Smooth muscle cell (in vitro differentiated cells): ENCODE results near the gene EMILIN3. TPM values are rescaled to one million over a fixed set of nuclear protein-coding genes. Genes with fewer than 3 reads are reported as not detected.

Experiments used
- DNase-seq: peaks from one replicate; lab custom pipeline; 2025; ENCODE audit not compliant: unreplicated experiment; lab: John Stamatoyannopoulos, UW
- H2AFZ ChIP-seq: fragments of 200-600 bp; sonication (generic); 2 replicates; pipeline ENCODE4 v1.6.0; 2016; ENCODE audit warnings: antibody characterized with exemption, low read depth, mild to moderate bottlenecking
- H3F3A ChIP-seq: fragments of 200-600 bp; sonication (generic); 2 replicates; pipeline ENCODE4 v1.6.0; 2017; ENCODE audit warnings: antibody characterized with exemption, low read depth
- H3K27ac ChIP-seq: fragments of 200-600 bp; sonication (generic); 2 replicates; pipeline ENCODE4 v1.5.1; 2016; ENCODE audit warnings: low read depth, mild to moderate bottlenecking
- H3K27me3 ChIP-seq: fragments of 200-600 bp; sonication (generic); 2 replicates; pipeline ENCODE4 v1.6.1; 2016; ENCODE audit warnings: low read depth, mild to moderate bottlenecking
- H3K36me3 ChIP-seq: fragments of 200-600 bp; sonication (generic); 2 replicates; pipeline ENCODE4 v1.5.1; 2016; ENCODE audit warnings: low read depth
- H3K4me1 ChIP-seq: fragments of 200-600 bp; sonication (generic); 2 replicates; pipeline ENCODE4 v1.5.1; 2016; ENCODE audit warnings: low read depth
- H3K4me2 ChIP-seq: fragments of 200-600 bp; sonication (generic); 2 replicates; pipeline ENCODE4 v1.6.0; 2016; ENCODE audit warnings: mild to moderate bottlenecking
- H3K4me3 ChIP-seq: fragments of 200-600 bp; sonication (generic); 2 replicates; pipeline ENCODE4 v1.5.1; 2016; ENCODE audit warnings: mild to moderate bottlenecking
- H3K79me2 ChIP-seq: fragments of 200-600 bp; sonication (generic); 2 replicates; pipeline ENCODE4 v1.6.0; 2016; ENCODE audit warnings: low read depth, mild to moderate bottlenecking
- H3K9ac ChIP-seq: fragments of 200-600 bp; sonication (generic); 2 replicates; pipeline ENCODE4 v1.6.0; 2016; ENCODE audit warnings: low read depth
- H3K9me3 ChIP-seq: fragments of 200-600 bp; sonication (generic); replicated peaks from 2 replicates; pipeline ENCODE4 v1.5.1; 2016; ENCODE audit warnings: low read depth
- H4K20me1 ChIP-seq: fragments of 200-600 bp; sonication (generic); 2 replicates; pipeline ENCODE4 v1.6.0; 2016; ENCODE audit warnings: low read depth
- WGBS: methylation state at CpG from one replicate; pipeline ENCODE4 v1.1.7; 2016; ENCODE audit warnings: low lambda C conversion rate; 5-methylcytosine and 5-hydroxymethylcytosine counted together
- polyA plus RNA-seq: library from polyadenylated mRNA; unstranded; fragments of >200 nt; fragmentation: Nextera tagmentation; extraction: Ambion mirVana; gene quantifications from 2 replicates; pipeline ENCODE4 v1.2.1, GENCODE V29; 2016
- total RNA-seq: library from RNA; depleted of rRNA; stranded (reverse); fragments of >200 nt; gene quantifications from 2 replicates; pipeline ENCODE4 v1.2.3, GENCODE V29; 2014
- TF ChIP-seq, protein P1 (sequence below): fragments of 200-600 bp; sonication (generic); IDR thresholded peaks from 2 replicates; pipeline ENCODE4 v1.5.1; 2017; ENCODE audit warnings: borderline replicate concordance, mild to moderate bottlenecking, antibody characterized with exemption; ENCODE audit not compliant: insufficient read depth, poor library complexity, severe bottlenecking

The EMILIN3 gene
- total and polyA plus RNA-seq, 2 experiments from 2014 or later, result 0.18 to 0.36 TPM

GRCh38 chr20:41364236-41364855, 2.3 kb downstream of the EMILIN3 start:
- Histone ChIP-seq H3K9me3 (no peaks in the 10 kb centered on the region), H3K4me1 (peaks cover 6% of the 10 kb centered on the region), H3K36me3 (no peaks in the 10 kb centered on the region), H3K27me3 (peaks cover 39% of the 10 kb centered on the region), H3K9ac (no peak overlapping the region), H3K4me3 (no peak overlapping the region), H3K27ac (no peak overlapping the region), H2AFZ (no peak overlapping the region), H3K79me2 (no peaks in the 10 kb centered on the region), H3F3A (no peaks in the 10 kb centered on the region), H3K4me2 (no peak overlapping the region), H4K20me1 (no peaks in the 10 kb centered on the region)
- no peak for DNase-seq
- TF ChIP-seq, protein P1, sequence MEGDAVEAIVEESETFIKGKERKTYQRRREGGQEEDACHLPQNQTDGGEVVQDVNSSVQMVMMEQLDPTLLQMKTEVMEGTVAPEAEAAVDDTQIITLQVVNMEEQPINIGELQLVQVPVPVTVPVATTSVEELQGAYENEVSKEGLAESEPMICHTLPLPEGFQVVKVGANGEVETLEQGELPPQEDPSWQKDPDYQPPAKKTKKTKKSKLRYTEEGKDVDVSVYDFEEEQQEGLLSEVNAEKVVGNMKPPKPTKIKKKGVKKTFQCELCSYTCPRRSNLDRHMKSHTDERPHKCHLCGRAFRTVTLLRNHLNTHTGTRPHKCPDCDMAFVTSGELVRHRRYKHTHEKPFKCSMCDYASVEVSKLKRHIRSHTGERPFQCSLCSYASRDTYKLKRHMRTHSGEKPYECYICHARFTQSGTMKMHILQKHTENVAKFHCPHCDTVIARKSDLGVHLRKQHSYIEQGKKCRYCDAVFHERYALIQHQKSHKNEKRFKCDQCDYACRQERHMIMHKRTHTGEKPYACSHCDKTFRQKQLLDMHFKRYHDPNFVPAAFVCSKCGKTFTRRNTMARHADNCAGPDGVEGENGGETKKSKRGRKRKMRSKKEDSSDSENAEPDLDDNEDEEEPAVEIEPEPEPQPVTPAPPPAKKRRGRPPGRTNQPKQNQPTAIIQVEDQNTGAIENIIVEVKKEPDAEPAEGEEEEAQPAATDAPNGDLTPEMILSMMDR, result no peak
- 90% methylated on average over 13 of the region's 13 CpGs for WGBS

- Histone ChIP-seq H3K9me3 (no peaks in the 10 kb centered on the region), H3K4me1 (peaks cover 6% of the 10 kb centered on the region), H3K4me3 (no peak overlapping the region), H3K79me2 (no peaks in the 10 kb centered on the region), H3K27me3 (peaks cover 39% of the 10 kb centered on the region), H3K9ac (no peak overlapping the region), H2AFZ (no peak overlapping the region), H3F3A (no peaks in the 10 kb centered on the region), H4K20me1 (no peaks in the 10 kb centered on the region), H3K27ac (no peak overlapping the region), H3K36me3 (no peaks in the 10 kb centered on the region), H3K4me2 (no peak overlapping the region)
- TF ChIP-seq, protein P1, result no peak
- no peak for DNase-seq
- 91% methylated on average over 7 of the region's 7 CpGs for WGBS
Measured at GRCh38 chr20:41363601-41364000, 3.0 kb downstream of the EMILIN3 start.

GRCh38 chr20:41362748-41363140, 3.9 kb downstream of the EMILIN3 start:
- TF ChIP-seq, protein P1, result no peak
- H3K79me2 ChIP-seq, result no peaks in the 10 kb centered on the region
- H4K20me1 ChIP-seq, result no peaks in the 10 kb centered on the region
- H3K27ac ChIP-seq, result no peak overlapping the region
- no peak overlapping the region for H3K4me3 ChIP-seq
- 92% methylated on average over 5 of the region's 5 CpGs for WGBS
- no peaks in the 10 kb centered on the region for H3K36me3 ChIP-seq
- peaks cover 6% of the 10 kb centered on the region for H3K4me1 ChIP-seq
- no peak overlapping the region for H3K4me2 ChIP-seq
- no peaks in the 10 kb centered on the region for H3K9me3 ChIP-seq
- no peak overlapping the region for H3K9ac ChIP-seq
- peaks cover 35% of the 10 kb centered on the region for H3K27me3 ChIP-seq
- no peaks in the 10 kb centered on the region for H3F3A ChIP-seq
- no peak overlapping the region for H2AFZ ChIP-seq
- no peak for DNase-seq
